H9 (cell line): ENCODE results near the gene TRPM4. TPM values are rescaled to one million over a fixed set of nuclear protein-coding genes. Genes with fewer than 3 reads are reported as not detected.
A peak's percentile ranks its signal among the peaks of the same experiment; 100 is the strongest.

Source experiments
- DNase-seq: peaks from one replicate; pipeline ENCODE4 v3.0.0-alpha.2; 2017
- H2AFZ ChIP-seq: one replicate; pipeline ENCODE4 v1.6.1; 2013; ENCODE audit warnings: mild to moderate bottlenecking, low read length, control low read depth, moderate library complexity
- H2AK5ac ChIP-seq: 2 replicates; pipeline ENCODE4 v1.6.1; 2013; ENCODE audit warnings: low read length, control low read depth, mixed read lengths; ENCODE audit not compliant: insufficient read length
- H2BK120ac ChIP-seq: one replicate; pipeline ENCODE4 v1.6.1; 2013; ENCODE audit warnings: low read depth, mild to moderate bottlenecking, low read length, control low read depth, inconsistent platforms; ENCODE audit not compliant: poor library complexity, severe bottlenecking
- H2BK12ac ChIP-seq: 2 replicates; pipeline ENCODE4 v1.6.1; 2013; ENCODE audit warnings: low read length, control low read depth, mixed read lengths, low read depth; ENCODE audit not compliant: insufficient read length
- H2BK15ac ChIP-seq: 2 replicates; pipeline ENCODE4 v1.6.1; 2013; ENCODE audit warnings: low read depth, low read length, control low read depth
- H2BK20ac ChIP-seq: one replicate; pipeline ENCODE4 v1.6.1; 2013; ENCODE audit warnings: low read depth, mild to moderate bottlenecking, low read length, control low read depth, inconsistent platforms; ENCODE audit not compliant: poor library complexity, severe bottlenecking
- H2BK5ac ChIP-seq: 2 replicates; pipeline ENCODE4 v1.6.1; 2013; ENCODE audit warnings: low read length, control low read depth, mixed read lengths; ENCODE audit not compliant: insufficient read length
- H3K14ac ChIP-seq: 2 replicates; pipeline ENCODE4 v1.6.1; 2013; ENCODE audit warnings: low read length, control low read depth; ENCODE audit not compliant: insufficient read depth
- H3K18ac ChIP-seq: 2 replicates; pipeline ENCODE4 v1.6.1; 2013; ENCODE audit warnings: low read depth, mild to moderate bottlenecking, mixed read lengths, low read length, control low read depth; ENCODE audit not compliant: insufficient read length
- H3K23ac ChIP-seq: 2 replicates; pipeline ENCODE4 v1.6.1; 2013; ENCODE audit warnings: low read length, control low read depth, mixed read lengths, low read depth; ENCODE audit not compliant: insufficient read length
- H3K23me2 ChIP-seq: 2 replicates; pipeline ENCODE4 v1.6.1; 2013; ENCODE audit warnings: low read depth, mild to moderate bottlenecking, mixed read lengths, low read length, control low read depth; ENCODE audit not compliant: insufficient read length, poor library complexity, severe bottlenecking
- H3K27ac ChIP-seq: 2 replicates; pipeline ENCODE4 v1.5.1; 2013; ENCODE audit warnings: low read length, control low read depth, mixed read lengths, low read depth; ENCODE audit not compliant: insufficient read length
- H3K27me3 ChIP-seq: 2 replicates; pipeline ENCODE4 v1.6.1; 2013; ENCODE audit warnings: low read length, control low read depth, inconsistent platforms; ENCODE audit not compliant: insufficient read depth
- H3K4ac ChIP-seq: 2 replicates; pipeline ENCODE4 v1.6.1; 2013; ENCODE audit warnings: low read depth, mild to moderate bottlenecking, control low read depth, inconsistent platforms, low read length, moderate library complexity
- H3K4me1 ChIP-seq: 2 replicates; pipeline ENCODE4 v1.6.1; 2013; ENCODE audit warnings: low read length, control low read depth, inconsistent platforms; ENCODE audit not compliant: insufficient read depth
- H3K4me2 ChIP-seq: 2 replicates; pipeline ENCODE4 v1.6.1; 2013; ENCODE audit warnings: low read length, control low read depth, mixed read lengths; ENCODE audit not compliant: insufficient read length, insufficient read depth
- H3K56ac ChIP-seq: 2 replicates; pipeline ENCODE4 v1.6.1; 2013; ENCODE audit warnings: low read depth, mild to moderate bottlenecking, mixed read lengths, low read length, control low read depth; ENCODE audit not compliant: insufficient read length
- H3K79me1 ChIP-seq: 2 replicates; pipeline ENCODE4 v1.6.1; 2013; ENCODE audit warnings: low read depth, mild to moderate bottlenecking, moderate library complexity, low read length, control low read depth, inconsistent platforms; ENCODE audit not compliant: insufficient read depth, poor library complexity, severe bottlenecking
- H3K79me2 ChIP-seq: 2 replicates; pipeline ENCODE4 v1.6.1; 2013; ENCODE audit warnings: low read length, control low read depth, inconsistent platforms; ENCODE audit not compliant: insufficient read depth
- H3K9ac ChIP-seq: 2 replicates; pipeline ENCODE4 v1.6.1; 2013; ENCODE audit warnings: low read length, control low read depth, mixed read lengths; ENCODE audit not compliant: insufficient read length; ENCODE audit errors: extremely low read depth
- H3K9me3 ChIP-seq: one replicate; pipeline ENCODE4 v1.6.1; 2013; ENCODE audit warnings: low read depth, low read length, inconsistent platforms; ENCODE audit not compliant: control insufficient read depth
- H3T11ph ChIP-seq: one replicate; pipeline ENCODE4 v1.6.1; 2013; ENCODE audit warnings: mild to moderate bottlenecking, low read length, control low read depth, inconsistent platforms
- H4K20me1 ChIP-seq: one replicate; pipeline ENCODE4 v1.6.1; 2013; ENCODE audit not compliant: control insufficient read depth, insufficient read length, insufficient read depth
- H4K5ac ChIP-seq: 2 replicates; pipeline ENCODE4 v1.6.1; 2013; ENCODE audit warnings: low read depth, mild to moderate bottlenecking, mixed read lengths, low read length, control low read depth; ENCODE audit not compliant: insufficient read length
- H4K8ac ChIP-seq: replicated peaks from 2 replicates; pipeline ENCODE4 v1.6.1; 2013; ENCODE audit warnings: low read length, control low read depth, mixed read lengths, low read depth; ENCODE audit not compliant: insufficient read length
- H4K91ac ChIP-seq: 2 replicates; pipeline ENCODE4 v1.6.1; 2013; ENCODE audit warnings: low read depth, mild to moderate bottlenecking, moderate library complexity, mixed read lengths, low read length, control low read depth; ENCODE audit not compliant: insufficient read length
- H3K27ac Mint-ChIP-seq, 3 experiments: 2 replicates in 2 of 3; 3 replicates in 1 of 3; pipeline ENCODE4 v1.8.0; 2020 to 2021; ENCODE audit warnings: mixed read lengths in 3 of 3, mild to moderate bottlenecking in 1 of 3, moderate library complexity in 1 of 3
- H3K27me3 Mint-ChIP-seq: 2 replicates; pipeline ENCODE4 v1.8.0; 2021; ENCODE audit warnings: low read depth, mild to moderate bottlenecking, moderate library complexity, mixed read lengths
- H3K36me3 Mint-ChIP-seq, 3 experiments: 2 replicates in 2 of 3; 3 replicates in 1 of 3; pipeline ENCODE4 v1.8.0; 2020 to 2021; ENCODE audit warnings: low read depth in 3 of 3, mixed read lengths in 3 of 3; ENCODE audit not compliant: insufficient read depth in 1 of 3
- H3K4me1 Mint-ChIP-seq, 2 experiments: 2 replicates each; pipeline ENCODE4 v1.8.0; 2020; ENCODE audit warnings: mixed read lengths in 2 of 2
- H3K4me3 Mint-ChIP-seq, 2 experiments: 2 replicates in 1 of 2; 3 replicates in 1 of 2; pipeline ENCODE4 v1.8.0; 2020 to 2021; ENCODE audit warnings: mild to moderate bottlenecking in 2 of 2, mixed read lengths in 2 of 2, moderate library complexity in 1 of 2
- H3K9me3 Mint-ChIP-seq, 2 experiments: 2 replicates in 1 of 2; 3 replicates in 1 of 2; pipeline ENCODE4 v1.8.0; 2020; ENCODE audit warnings: mild to moderate bottlenecking in 2 of 2, mixed read lengths in 2 of 2, moderate library complexity in 1 of 2
- WGBS: extraction: QIAGEN DNeasy Blood & Tissue Kit; methylation state at CpG from one replicate; pipeline ENCODE4 v1.1.7; 2013; ENCODE audit warnings: missing lambda C conversion rate, low lambda C conversion rate, mixed read lengths; ENCODE audit not compliant: insufficient read length; ENCODE audit errors: extremely low coverage; 5-methylcytosine and 5-hydroxymethylcytosine counted together
- total RNA-seq: library from RNA; stranded (reverse); gene quantifications from 2 replicates; pipeline ENCODE4 v1.2.1, GENCODE V29; 2021
- TF ChIP-seq, protein P1 (sequence below): fragments of 200-600 bp; sonication (generic); conservative IDR thresholded peaks from 3 replicates; pipeline ENCODE4 v1.8.0; 2021; ENCODE audit warnings: antibody characterized with exemption, mild to moderate bottlenecking

The TRPM4 gene
- total RNA-seq, 1 experiment from 2014 or later, result 6.9 TPM

DNA sequence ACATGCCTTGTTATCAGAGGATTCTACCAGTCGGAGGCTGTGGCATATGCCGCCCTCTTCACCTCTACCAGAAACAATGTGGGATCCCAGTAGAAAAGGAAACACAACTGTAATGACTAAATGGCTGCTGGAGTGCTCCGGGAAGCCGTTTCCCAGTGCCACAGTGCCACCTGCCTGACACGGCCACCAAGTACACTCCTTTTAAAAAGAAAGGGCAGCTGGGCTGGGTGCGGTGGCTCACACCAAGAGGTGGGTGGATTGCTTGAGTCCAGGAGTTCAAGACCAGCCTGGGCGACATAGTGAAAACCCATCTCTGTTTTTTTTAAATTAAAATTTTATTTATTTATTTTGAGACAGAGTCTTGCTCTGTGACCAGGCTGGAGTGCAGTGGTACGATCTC, 67.3 kb downstream of the TRPM4 start:
- no peaks in the 10 kb centered on the region for H3K79me2 ChIP-seq
- peak; percentile 87 for DNase-seq
- no peaks in the 10 kb centered on the region for H3K9me3 Mint-ChIP-seq
- no CpG with 5 or more reads among the region's 8 CpGs for WGBS
- no peak overlapping the region for H3K27ac ChIP-seq
- peaks cover 3% of the 10 kb centered on the region for H3K23me2 ChIP-seq
- H3K4me1 Mint-ChIP-seq, result peaks cover 6 to 7% of the 10 kb centered on the region in 2 experiments; a peak in 3 of 4 replicates
- no peaks in the 10 kb centered on the region; a peak in 1 of 7 replicates for H3K36me3 Mint-ChIP-seq
- TF ChIP-seq, protein P1, sequence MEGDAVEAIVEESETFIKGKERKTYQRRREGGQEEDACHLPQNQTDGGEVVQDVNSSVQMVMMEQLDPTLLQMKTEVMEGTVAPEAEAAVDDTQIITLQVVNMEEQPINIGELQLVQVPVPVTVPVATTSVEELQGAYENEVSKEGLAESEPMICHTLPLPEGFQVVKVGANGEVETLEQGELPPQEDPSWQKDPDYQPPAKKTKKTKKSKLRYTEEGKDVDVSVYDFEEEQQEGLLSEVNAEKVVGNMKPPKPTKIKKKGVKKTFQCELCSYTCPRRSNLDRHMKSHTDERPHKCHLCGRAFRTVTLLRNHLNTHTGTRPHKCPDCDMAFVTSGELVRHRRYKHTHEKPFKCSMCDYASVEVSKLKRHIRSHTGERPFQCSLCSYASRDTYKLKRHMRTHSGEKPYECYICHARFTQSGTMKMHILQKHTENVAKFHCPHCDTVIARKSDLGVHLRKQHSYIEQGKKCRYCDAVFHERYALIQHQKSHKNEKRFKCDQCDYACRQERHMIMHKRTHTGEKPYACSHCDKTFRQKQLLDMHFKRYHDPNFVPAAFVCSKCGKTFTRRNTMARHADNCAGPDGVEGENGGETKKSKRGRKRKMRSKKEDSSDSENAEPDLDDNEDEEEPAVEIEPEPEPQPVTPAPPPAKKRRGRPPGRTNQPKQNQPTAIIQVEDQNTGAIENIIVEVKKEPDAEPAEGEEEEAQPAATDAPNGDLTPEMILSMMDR, result peak; percentile 74
- H2AK5ac ChIP-seq, result no peak overlapping the region
- H3K9ac ChIP-seq, result no peak overlapping the region
- H3K27me3 ChIP-seq, result no peaks in the 10 kb centered on the region
- H3K56ac ChIP-seq, result no peak overlapping the region
- H4K8ac ChIP-seq, result no peak overlapping the region
- H3K4me2 ChIP-seq, result no peak overlapping the region
- H2AFZ ChIP-seq, result no peak overlapping the region
- H3K4me3 Mint-ChIP-seq, result no peak overlapping the region
- H3K18ac ChIP-seq, result peak overlapping the region; percentile 42
- H3K4me1 ChIP-seq, result no peaks in the 10 kb centered on the region
- H2BK20ac ChIP-seq, result no peak overlapping the region
- H3T11ph ChIP-seq, result no peak overlapping the region
- no peak overlapping the region for H3K27ac Mint-ChIP-seq
- H2BK5ac ChIP-seq, result no peak overlapping the region
- no peak overlapping the region for H3K23ac ChIP-seq
- no peaks in the 10 kb centered on the region for H3K79me1 ChIP-seq
- H4K20me1 ChIP-seq, result no peaks in the 10 kb centered on the region
- H2BK15ac ChIP-seq, result no peak overlapping the region
- H3K4ac ChIP-seq, result no peak overlapping the region
- H3K27me3 Mint-ChIP-seq, result peaks cover under 1% of the 10 kb centered on the region
- no peaks in the 10 kb centered on the region for H3K9me3 ChIP-seq
- no peak overlapping the region for H4K5ac ChIP-seq
- H2BK12ac ChIP-seq, result no peak overlapping the region
- H3K14ac ChIP-seq, result no peak overlapping the region
- no peak overlapping the region for H4K91ac ChIP-seq
- no peak overlapping the region for H2BK120ac ChIP-seq
